Activated naive CD8-positive, alpha-beta T cell treated with anti-CD3 and anti-CD28 coated beads for 36 hours (primary cell): Measurements from ENCODE around the gene MADD. TPM values are rescaled to one million over a fixed set of nuclear protein-coding genes. Genes with fewer than 3 reads are reported as not detected.
A peak's percentile ranks its signal among the peaks of the same experiment; 100 is the strongest.

ENCODE experiments used
- DNase-seq: peaks from one replicate; pipeline ENCODE4 v3.0.0; 2021
- H3K27ac Mint-ChIP-seq: one replicate; pipeline ENCODE4 v1.8.0; 2022; ENCODE audit warnings: mild to moderate bottlenecking, moderate library complexity, mixed read lengths
- H3K27me3 Mint-ChIP-seq: one replicate; pipeline ENCODE4 v1.8.0; 2022; ENCODE audit warnings: mild to moderate bottlenecking, mixed read lengths
- H3K36me3 Mint-ChIP-seq: one replicate; pipeline ENCODE4 v1.8.0; 2021; ENCODE audit warnings: mild to moderate bottlenecking, mixed read lengths
- H3K4me1 Mint-ChIP-seq: one replicate; pipeline ENCODE4 v1.8.0; 2021; ENCODE audit warnings: mixed read lengths
- H3K4me3 Mint-ChIP-seq: one replicate; pipeline ENCODE4 v1.8.0; 2022; ENCODE audit warnings: mild to moderate bottlenecking, moderate library complexity, mixed read lengths
- H3K9me3 Mint-ChIP-seq: one replicate; pipeline ENCODE4 v1.8.0; 2022; ENCODE audit warnings: mixed read lengths
- total RNA-seq, 2 experiments: library from RNA; stranded (reverse); gene quantifications; one replicate each; pipeline ENCODE4 v1.2.3, GENCODE V29; 2021

The MADD gene
- 10 to 100 TPM; 50.9 to 51.2 TPM for total RNA-seq

- Mint-ChIP-seq H3K27me3 (no peaks in the 10 kb centered on the region), H3K27ac (peak within 1 kb of the TSS; percentile 97), H3K36me3 (no peaks in the 10 kb centered on the region), H3K9me3 (no peaks in the 10 kb centered on the region), H3K4me1 (peaks cover 57% of the 10 kb centered on the region), H3K4me3 (peak within 1 kb of the TSS; percentile 85)
- peak; percentile 95 for DNase-seq
Measured at GRCh38 chr11:47269829-47270305, at the start of gene MADD. Gene MADD, plus strand, starts transcription at chr11:47270133.

- no peaks in the 10 kb centered on the region for H3K27me3 Mint-ChIP-seq
- no peaks in the 10 kb centered on the region for H3K9me3 Mint-ChIP-seq
- DNase-seq, result no peak
- peak overlapping the region; percentile 74 for H3K27ac Mint-ChIP-seq
- H3K4me1 Mint-ChIP-seq, result peaks cover 45% of the 10 kb centered on the region
- peaks cover 56% of the 10 kb centered on the region for H3K36me3 Mint-ChIP-seq
- no peak overlapping the region for H3K4me3 Mint-ChIP-seq
Measured at GRCh38 chr11:47220401-47220821, 49.5 kb upstream of the MADD start.

GRCh38 chr11:47222696-47223095 is 47.2 kb upstream of the MADD start:
- H3K4me1 Mint-ChIP-seq, result peaks cover 40% of the 10 kb centered on the region
- H3K4me3 Mint-ChIP-seq, result no peak overlapping the region
- DNase-seq, result no peak
- no peaks in the 10 kb centered on the region for H3K27me3 Mint-ChIP-seq
- H3K36me3 Mint-ChIP-seq, result peaks cover 49% of the 10 kb centered on the region
- no peaks in the 10 kb centered on the region for H3K9me3 Mint-ChIP-seq
- no peak overlapping the region for H3K27ac Mint-ChIP-seq

GRCh38 chr11:47225552-47226400 is 44.2 kb upstream of the MADD start:
- peaks cover 47% of the 10 kb centered on the region for H3K36me3 Mint-ChIP-seq
- H3K27me3 Mint-ChIP-seq, result no peaks in the 10 kb centered on the region
- peaks cover 21% of the 10 kb centered on the region for H3K4me1 Mint-ChIP-seq
- H3K27ac Mint-ChIP-seq, result peak overlapping the region; percentile 58
- peak; percentile 31 for DNase-seq
- peak overlapping the region; percentile 35 for H3K4me3 Mint-ChIP-seq
- no peaks in the 10 kb centered on the region for H3K9me3 Mint-ChIP-seq

GRCh38 chr11:47229161-47229560 is 40.8 kb upstream of the MADD start:
- Mint-ChIP-seq H3K27ac (peak overlapping the region; percentile 2), H3K27me3 (no peaks in the 10 kb centered on the region), H3K9me3 (no peaks in the 10 kb centered on the region), H3K4me1 (peaks cover 24% of the 10 kb centered on the region), H3K4me3 (no peak overlapping the region), H3K36me3 (peaks cover 52% of the 10 kb centered on the region)
- DNase-seq, result no peak

- Mint-ChIP-seq H3K27me3 (no peaks in the 10 kb centered on the region), H3K27ac (no peak overlapping the region), H3K4me3 (no peak overlapping the region), H3K4me1 (peaks cover 30% of the 10 kb centered on the region), H3K9me3 (no peaks in the 10 kb centered on the region), H3K36me3 (peaks cover 44% of the 10 kb centered on the region)
- DNase-seq, result no peak
Measured at GRCh38 chr11:47233051-47233450, 36.9 kb upstream of the MADD start.

- peak; percentile 19 for DNase-seq
- H3K4me3 Mint-ChIP-seq, result peak overlapping the region; percentile 49
- peaks cover 30% of the 10 kb centered on the region for H3K4me1 Mint-ChIP-seq
Measured at GRCh38 chr11:47233989-47234668, 35.8 kb upstream of the MADD start.

GRCh38 chr11:47234669-47235100 is 35.2 kb upstream of the MADD start:
- Mint-ChIP-seq H3K36me3 (peaks cover 36% of the 10 kb centered on the region), H3K27ac (peak overlapping the region; percentile 81), H3K27me3 (no peaks in the 10 kb centered on the region)

More at GRCh38 chr11:47233989-47234668, 35.8 kb upstream of the MADD start:
- no peaks in the 10 kb centered on the region for H3K9me3 Mint-ChIP-seq
- peaks cover 38% of the 10 kb centered on the region for H3K36me3 Mint-ChIP-seq
- peak overlapping the region; percentile 81 for H3K27ac Mint-ChIP-seq
- no peaks in the 10 kb centered on the region for H3K27me3 Mint-ChIP-seq

GRCh38 chr11:47235163-47235562 is 34.8 kb upstream of the MADD start:
- H3K27me3 Mint-ChIP-seq, result no peaks in the 10 kb centered on the region
- DNase-seq, result no peak
- H3K4me1 Mint-ChIP-seq, result peaks cover 30% of the 10 kb centered on the region
- H3K27ac Mint-ChIP-seq, result peak overlapping the region; percentile 81
- H3K36me3 Mint-ChIP-seq, result peaks cover 39% of the 10 kb centered on the region
- no peaks in the 10 kb centered on the region for H3K9me3 Mint-ChIP-seq
- H3K4me3 Mint-ChIP-seq, result peak overlapping the region; percentile 49

More at GRCh38 chr11:47234669-47235100, 35.2 kb upstream of the MADD start:
- DNase-seq, result peak; percentile 59
- no peaks in the 10 kb centered on the region for H3K9me3 Mint-ChIP-seq
- peak overlapping the region; percentile 49 for H3K4me3 Mint-ChIP-seq
- H3K4me1 Mint-ChIP-seq, result peaks cover 30% of the 10 kb centered on the region

GRCh38 chr11:47236482-47236881 is 33.5 kb upstream of the MADD start:
- peak overlapping the region; percentile 35 for H3K27ac Mint-ChIP-seq
- H3K36me3 Mint-ChIP-seq, result peaks cover 38% of the 10 kb centered on the region
- H3K4me3 Mint-ChIP-seq, result no peak overlapping the region
- H3K9me3 Mint-ChIP-seq, result no peaks in the 10 kb centered on the region
- H3K4me1 Mint-ChIP-seq, result peaks cover 28% of the 10 kb centered on the region
- no peak for DNase-seq
- no peaks in the 10 kb centered on the region for H3K27me3 Mint-ChIP-seq

- H3K4me1 Mint-ChIP-seq, result peaks cover 16% of the 10 kb centered on the region
- peak overlapping the region; percentile 67 for H3K27ac Mint-ChIP-seq
- H3K36me3 Mint-ChIP-seq, result peaks cover 40% of the 10 kb centered on the region
- no peaks in the 10 kb centered on the region for H3K27me3 Mint-ChIP-seq
- no peak overlapping the region for H3K4me3 Mint-ChIP-seq
- H3K9me3 Mint-ChIP-seq, result no peaks in the 10 kb centered on the region
- no peak for DNase-seq
Measured at GRCh38 chr11:47239852-47240251, 30.1 kb upstream of the MADD start.

- Mint-ChIP-seq H3K4me1 (peaks cover 5% of the 10 kb centered on the region), H3K27me3 (no peaks in the 10 kb centered on the region), H3K4me3 (no peak overlapping the region), H3K27ac (peak overlapping the region; percentile 4), H3K36me3 (peaks cover 32% of the 10 kb centered on the region), H3K9me3 (no peaks in the 10 kb centered on the region)
- DNase-seq, result no peak
Measured at GRCh38 chr11:47241841-47242301, 28.1 kb upstream of the MADD start.

- H3K27me3 Mint-ChIP-seq, result no peaks in the 10 kb centered on the region
- no peak overlapping the region for H3K4me3 Mint-ChIP-seq
- no peak overlapping the region for H3K27ac Mint-ChIP-seq
- H3K36me3 Mint-ChIP-seq, result peaks cover 29% of the 10 kb centered on the region
- DNase-seq, result no peak
- no peaks in the 10 kb centered on the region for H3K9me3 Mint-ChIP-seq
- H3K4me1 Mint-ChIP-seq, result peaks cover 10% of the 10 kb centered on the region
Measured at GRCh38 chr11:47242596-47243192, 27.2 kb upstream of the MADD start.

- Mint-ChIP-seq H3K27ac (no peak overlapping the region), H3K4me3 (no peak overlapping the region), H3K4me1 (peaks cover 15% of the 10 kb centered on the region), H3K36me3 (peaks cover 24% of the 10 kb centered on the region), H3K9me3 (no peaks in the 10 kb centered on the region), H3K27me3 (no peaks in the 10 kb centered on the region)
- no peak for DNase-seq
Measured at GRCh38 chr11:47243454-47243853, 26.5 kb upstream of the MADD start.
